Kidney (tissue), 14 donors: ENCODE data around the gene PEPD. TPM values are rescaled to one million over a fixed set of nuclear protein-coding genes. Genes with fewer than 3 reads are reported as not detected.
A peak's percentile ranks its signal among the peaks of the same experiment; 100 is the strongest.

Source experiments
- DNase-seq, 5 donors: peaks; one replicate each; pipeline ENCODE4 v3.0.0-alpha.2; 2013 to 2020
- FAIRE-seq: peaks from 2 replicates; lab custom pipeline; 2012; peaks lifted over from hg19 to GRCh38; lab: Jason Lieb, UNC
- H3K27ac ChIP-seq, 2 donors: one replicate each; pipeline ENCODE4 v1.7.0; 2013; ENCODE audit warnings: low read depth in 2 of 2, low read length in 2 of 2, inconsistent platforms in 1 of 2
- H3K27me3 ChIP-seq: one replicate; pipeline ENCODE4 v1.7.1; 2013; ENCODE audit warnings: low read length, inconsistent platforms; ENCODE audit not compliant: control insufficient read depth, insufficient read depth
- H3K36me3 ChIP-seq, 3 donors: one replicate each; pipeline versions ENCODE4 v1.7.0 to v1.7.1; 2013; ENCODE audit warnings: low read length in 3 of 3, control low read depth in 1 of 3, inconsistent platforms in 1 of 3; ENCODE audit not compliant: insufficient read depth in 3 of 3, control insufficient read depth in 2 of 3
- H3K4me1 ChIP-seq, 3 donors: one replicate each; pipeline versions ENCODE4 v1.7.0 to v1.7.1; 2013; ENCODE audit warnings: low read length in 3 of 3, inconsistent platforms in 1 of 3, low read depth in 1 of 3; ENCODE audit not compliant: control insufficient read depth in 2 of 3, insufficient read depth in 2 of 3
- H3K4me3 ChIP-seq, 3 donors: one replicate each; pipeline versions ENCODE4 v1.7.0 to v1.8.1; 2013; ENCODE audit warnings: low read length in 3 of 3, control low read depth in 1 of 3, inconsistent platforms in 1 of 3
- H3K9ac ChIP-seq, 3 donors: one replicate each; pipeline versions ENCODE4 v1.7.0 to v1.7.1; 2013; ENCODE audit warnings: low read length in 3 of 3, control low read depth in 1 of 3, inconsistent platforms in 1 of 3
- H3K9me3 ChIP-seq, 3 donors: one replicate each; pipeline versions ENCODE4 v1.7.0 to v1.7.1; 2013; ENCODE audit warnings: low read length in 3 of 3, control low read depth in 1 of 3, inconsistent platforms in 1 of 3; ENCODE audit not compliant: control insufficient read depth in 2 of 3, insufficient read depth in 1 of 3
- CTCF ChIP-seq: IDR thresholded peaks from 3 replicates; pipeline ENCODE4 v1.5.1; 2012; ENCODE audit warnings: mild to moderate bottlenecking, moderate library complexity, borderline replicate concordance; ENCODE audit not compliant: insufficient read depth; ENCODE audit errors: extremely low read depth
- intact Hi-C: fragments of 100-400 bp; cut with DNase I; formaldehyde crosslinking; loops from one replicate; pipeline ENCODE4 v1.11.1; 2022
- polyA plus RNA-seq: library from polyadenylated mRNA; stranded (reverse); fragments of 350-450 nt; fragmentation: Illumina TruSeq; extraction: RNeasy Lipid Tissue Mini Kit (QIAGEN cat#74804); gene quantifications from one replicate; pipeline ENCODE4 v1.2.3, GENCODE V29; 2014; ENCODE audit warnings: low read depth, low replicate concordance; ENCODE audit not compliant: insufficient read depth
- total RNA-seq: library from RNA; stranded (reverse); fragmentation: NEBNext Ultra II Directional; extraction: Animal tissue kit (Norgen Biotek cat#: 25700); gene quantifications from one replicate; pipeline ENCODE4 v1.2.1, GENCODE V29; 2021
- donor health status: control.
- donor health status: control.
- donor health status: control.
- donor health status: control.
- donor health status: control.
- donor health status: DM: yes; HTN: yes; CAD: no.
- donor health status: Normal renal cell carcinoma (clear cell type).

Gene PEPD
- total and polyA plus RNA-seq, 2 donors from 2014 or later, result 71.4 to 402 TPM

GRCh38 chr19:33392341-33393285 lies 129.0 kb downstream of the PEPD start:
- no peak for TF ChIP-seq CTCF
- Histone ChIP-seq H3K27me3 (no peaks in the 10 kb centered on the region), H3K27ac (peak overlapping the region in 1 of 2 donors; percentile 63), H3K9ac (no peak overlapping the region), H3K9me3 (no peaks in the 10 kb centered on the region), H3K36me3 (no peaks in the 10 kb centered on the region), H3K4me3 (no peak overlapping the region), H3K4me1 (peaks cover 0 to 65% (median 24%) of the 10 kb centered on the region in 3 donors)
- no peak for FAIRE-seq
- peak; percentile 44 to 85 (median 75) for DNase-seq
- intact Hi-C loops, result no loop called here

GRCh38 chr19:33391631-33392249 lies 129.9 kb downstream of the PEPD start:
- DNase-seq (peak in 1 of 5 donors; percentile 21), FAIRE-seq (no peak)
- Histone ChIP-seq H3K27me3 (no peaks in the 10 kb centered on the region), H3K36me3 (no peaks in the 10 kb centered on the region), H3K27ac (peak overlapping the region in 1 of 2 donors; percentile 63), H3K9me3 (no peaks in the 10 kb centered on the region), H3K4me3 (no peak overlapping the region), H3K4me1 (peaks cover 0 to 59% (median 24%) of the 10 kb centered on the region in 3 donors), H3K9ac (no peak overlapping the region)
- no peak for TF ChIP-seq CTCF
- intact Hi-C loops, result no loop called here

GRCh38 chr19:33390908-33391630 lies 130.5 kb downstream of the PEPD start:
- peaks cover 0 to 54% (median 24%) of the 10 kb centered on the region in 3 donors for H3K4me1 ChIP-seq
- DNase-seq, result peak in 2 of 5 donors; percentile 45 to 69
- intact Hi-C loops, result no loop called here

More at GRCh38 chr19:33390908-33391630, 130.5 kb downstream of the PEPD start:
- Histone ChIP-seq H3K9ac (no peak overlapping the region), H3K27ac (peak overlapping the region in 1 of 2 donors; percentile 9), H3K27me3 (no peaks in the 10 kb centered on the region), H3K4me3 (no peak overlapping the region), H3K9me3 (no peaks in the 10 kb centered on the region), H3K36me3 (no peaks in the 10 kb centered on the region)
- no peak for TF ChIP-seq CTCF
- no peak for FAIRE-seq
